ENCODE measurements around the gene SMARCA2.
A peak's percentile ranks its signal among the peaks of the same experiment; 100 is the strongest.

Gene SMARCA2

GRCh38 chr9:2016408-2017330 is 1.5 kb downstream of the SMARCA2 start:
- DNase-seq: peak; percentile 69

GRCh38 chr9:2017331-2018161 is 2.4 kb downstream of the SMARCA2 start:
- peak; percentile 88 for DNase-seq

- peak; percentile 29 for DNase-seq
These were observed 3.1 kb downstream of the SMARCA2 start for GRCh38 chr9:2018162-2018643.

- DNase-seq: peak; percentile 73
These were observed 3.8 kb downstream of the SMARCA2 start for GRCh38 chr9:2018764-2019558.

- DNase-seq: no peak
These were observed 4.6 kb downstream of the SMARCA2 start for GRCh38 chr9:2019723-2020122.

GRCh38 chr9:2021731-2022130 is 6.6 kb downstream of the SMARCA2 start:
- no peak for DNase-seq

- peak; percentile 72 for DNase-seq
These were observed 7.4 kb downstream of the SMARCA2 start for GRCh38 chr9:2022560-2022959.

GRCh38 chr9:2023042-2023441 is 7.9 kb downstream of the SMARCA2 start:
- DNase-seq: no peak

- DNase-seq: peak; percentile 31
These were observed 8.4 kb downstream of the SMARCA2 start for GRCh38 chr9:2023532-2023931.

GRCh38 chr9:2024888-2025782 is 10.0 kb downstream of the SMARCA2 start:
- no peak for DNase-seq

GRCh38 chr9:2026220-2026997 is 11.3 kb downstream of the SMARCA2 start:
- DNase-seq: peak; percentile 74

GRCh38 chr9:2027543-2028160 is 12.5 kb downstream of the SMARCA2 start:
- no peak for DNase-seq

GRCh38 chr9:2028888-2029287 is 13.7 kb downstream of the SMARCA2 start:
- DNase-seq: no peak

GRCh38 chr9:2029666-2030170 is 14.6 kb downstream of the SMARCA2 start:
- no peak for DNase-seq

- no peak for DNase-seq
These were observed 17.1 kb downstream of the SMARCA2 start for GRCh38 chr9:2032234-2032633.

GRCh38 chr9:2036844-2037243 is 21.7 kb downstream of the SMARCA2 start:
- DNase-seq: no peak

- DNase-seq: no peak
These were observed 24.4 kb downstream of the SMARCA2 start for GRCh38 chr9:2039294-2040180.

- no peak for DNase-seq
These were observed 25.7 kb downstream of the SMARCA2 start for GRCh38 chr9:2040828-2041227.

GRCh38 chr9:2041736-2042135 is 26.6 kb downstream of the SMARCA2 start:
- no peak for DNase-seq

All from CD4-positive, alpha-beta T cell treated with Interleukin-17A for 1 hour (primary cell).